Measurements from ENCODE around the gene ELOVL7.

The ELOVL7 gene

DNA sequence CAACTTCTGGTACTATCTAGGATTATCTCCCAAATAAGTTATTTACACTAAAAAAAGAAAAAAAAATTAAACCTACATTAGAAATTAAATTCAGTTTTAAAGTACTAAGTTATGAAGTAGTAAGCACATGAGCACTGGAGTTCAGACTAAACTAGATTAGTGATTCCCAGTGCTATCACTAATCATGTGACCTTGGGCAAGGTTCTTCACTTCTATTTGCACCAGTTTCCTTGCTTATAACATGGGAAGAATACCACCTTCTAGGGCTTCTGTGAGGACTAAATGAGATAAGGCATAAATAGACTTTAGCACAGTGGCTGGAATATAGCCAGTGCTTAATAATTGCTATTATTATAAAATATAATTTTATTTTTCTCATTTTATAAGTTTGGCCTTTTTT, 10.5 kb downstream of the ELOVL7 start:
- H3K4me3 ChIP-seq (replicated peaks; ENCODE audit: low read depth, low read length), result no peak overlapping the region
- TF ChIP-seq, protein P1, sequence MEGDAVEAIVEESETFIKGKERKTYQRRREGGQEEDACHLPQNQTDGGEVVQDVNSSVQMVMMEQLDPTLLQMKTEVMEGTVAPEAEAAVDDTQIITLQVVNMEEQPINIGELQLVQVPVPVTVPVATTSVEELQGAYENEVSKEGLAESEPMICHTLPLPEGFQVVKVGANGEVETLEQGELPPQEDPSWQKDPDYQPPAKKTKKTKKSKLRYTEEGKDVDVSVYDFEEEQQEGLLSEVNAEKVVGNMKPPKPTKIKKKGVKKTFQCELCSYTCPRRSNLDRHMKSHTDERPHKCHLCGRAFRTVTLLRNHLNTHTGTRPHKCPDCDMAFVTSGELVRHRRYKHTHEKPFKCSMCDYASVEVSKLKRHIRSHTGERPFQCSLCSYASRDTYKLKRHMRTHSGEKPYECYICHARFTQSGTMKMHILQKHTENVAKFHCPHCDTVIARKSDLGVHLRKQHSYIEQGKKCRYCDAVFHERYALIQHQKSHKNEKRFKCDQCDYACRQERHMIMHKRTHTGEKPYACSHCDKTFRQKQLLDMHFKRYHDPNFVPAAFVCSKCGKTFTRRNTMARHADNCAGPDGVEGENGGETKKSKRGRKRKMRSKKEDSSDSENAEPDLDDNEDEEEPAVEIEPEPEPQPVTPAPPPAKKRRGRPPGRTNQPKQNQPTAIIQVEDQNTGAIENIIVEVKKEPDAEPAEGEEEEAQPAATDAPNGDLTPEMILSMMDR (IDR thresholded peaks at IDR 0.05; ENCODE audit: low read length, missing control alignments), result no peak
- DNase-seq (ENCODE audit: low read depth), result no peak

DNA sequence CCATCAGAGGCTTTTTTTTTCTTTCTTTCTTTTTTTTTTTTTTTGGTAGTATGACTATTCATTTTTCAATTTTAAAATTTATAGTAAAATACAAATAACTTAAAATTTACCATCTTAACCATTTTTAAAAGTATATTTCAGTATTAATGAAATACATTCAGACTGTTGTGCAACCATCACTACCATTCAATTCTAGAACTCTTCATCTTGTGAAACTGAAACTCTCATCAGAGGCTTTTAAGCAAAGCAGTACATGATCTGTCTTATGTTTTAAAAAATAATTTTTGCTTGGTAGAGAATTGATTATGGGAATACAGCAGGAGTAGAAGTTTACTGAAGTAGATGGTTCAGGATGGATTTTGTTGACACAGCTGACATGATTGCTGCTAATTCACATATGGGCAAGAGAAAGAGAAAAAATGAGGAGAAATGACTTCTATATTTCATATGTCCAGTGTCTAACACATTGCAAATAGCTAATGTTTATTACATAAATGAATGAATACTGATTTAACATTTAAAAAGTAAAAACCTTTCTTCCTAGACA, 13.4 kb downstream of the ELOVL7 start:
- no peak for DNase-seq (ENCODE audit: low read depth)
- no peak overlapping the region for H3K4me3 ChIP-seq (replicated peaks; ENCODE audit: low read depth, low read length)
- TF ChIP-seq, protein P1 (IDR thresholded peaks at IDR 0.05; ENCODE audit: low read length, missing control alignments), result no peak

DNA sequence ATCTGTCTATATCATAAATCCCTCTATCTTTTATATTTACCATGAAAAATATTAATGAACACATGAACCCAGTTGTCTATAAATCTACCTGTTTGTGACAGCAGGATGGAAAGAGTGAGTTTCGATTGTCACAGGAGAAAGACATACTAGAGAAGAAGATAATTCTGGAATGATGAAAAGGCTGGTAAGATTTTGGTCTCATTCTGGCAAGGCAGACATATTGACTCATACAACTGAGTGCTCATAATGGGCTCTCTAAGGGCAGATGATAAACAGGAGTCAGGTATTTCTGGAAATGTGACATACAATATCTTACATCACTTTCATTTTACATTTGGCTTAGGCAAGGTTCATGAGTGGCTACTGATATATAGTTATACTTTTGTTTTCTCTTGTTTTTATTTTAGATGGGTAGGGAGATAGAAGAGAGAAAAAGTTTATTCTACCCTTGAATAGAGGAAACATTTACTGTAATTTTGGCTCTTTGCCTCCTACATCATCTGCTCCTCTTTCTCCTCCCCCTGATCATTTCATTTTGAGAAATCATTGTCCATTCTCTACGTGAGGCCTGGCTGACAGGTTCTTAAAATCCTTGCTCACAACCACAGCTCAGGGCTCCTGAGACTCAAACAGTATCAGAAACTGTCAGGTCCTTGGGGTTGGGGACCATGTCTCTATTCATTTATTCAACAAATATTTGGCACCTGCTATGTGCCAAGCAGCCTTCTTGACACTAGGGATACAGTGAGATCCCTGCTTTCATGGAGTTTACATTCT, 14.4 kb downstream of the ELOVL7 start:
- TF ChIP-seq, protein P1 (IDR thresholded peaks at IDR 0.05; ENCODE audit: low read length, missing control alignments), result no peak
- no peak overlapping the region for H3K4me3 ChIP-seq (replicated peaks; ENCODE audit: low read depth, low read length)
- DNase-seq (ENCODE audit: low read depth), result no peak

DNA sequence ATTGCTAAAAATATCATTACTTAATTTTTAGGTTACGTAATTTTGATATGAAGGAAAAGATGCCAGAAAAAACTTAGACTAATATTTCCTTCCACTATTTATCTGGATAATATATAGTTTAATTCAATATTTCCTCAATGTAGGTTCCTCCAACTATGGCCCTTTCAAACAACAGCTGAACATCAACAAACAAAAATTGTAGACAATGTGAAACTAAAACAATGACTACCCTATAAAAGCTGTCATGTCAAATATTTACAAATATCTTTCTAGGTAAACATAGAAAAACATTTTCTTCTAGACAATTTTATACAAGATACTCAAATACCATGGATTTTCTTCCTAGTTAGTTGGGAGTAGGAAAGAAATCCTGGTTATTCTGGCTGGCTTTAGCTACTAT, 16.9 kb downstream of the ELOVL7 start:
- TF ChIP-seq, protein P1 (IDR thresholded peaks at IDR 0.05; ENCODE audit: low read length, missing control alignments), result no peak
- no peak overlapping the region for H3K4me3 ChIP-seq (replicated peaks; ENCODE audit: low read depth, low read length)
- no peak for DNase-seq (ENCODE audit: low read depth)

DNA sequence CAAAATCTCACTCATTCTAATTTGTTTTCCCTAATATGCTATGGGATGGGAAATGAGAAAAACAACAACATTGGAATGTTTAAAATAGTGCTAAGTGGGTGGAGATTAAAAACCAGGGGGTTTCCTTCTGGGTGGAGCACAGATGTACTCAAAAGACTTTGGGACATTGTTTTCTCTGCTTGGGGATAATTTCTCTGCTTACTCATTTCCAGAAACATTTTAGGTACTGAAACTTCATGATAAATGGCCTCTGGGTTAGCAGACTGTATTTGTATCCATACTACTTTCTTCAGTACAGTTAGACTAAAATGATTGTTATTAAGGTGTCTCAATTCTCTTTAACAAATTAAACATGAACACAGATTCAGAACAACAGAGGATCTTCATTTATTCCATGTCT, 17.4 kb downstream of the ELOVL7 start:
- TF ChIP-seq, protein P1 (IDR thresholded peaks at IDR 0.05; ENCODE audit: low read length, missing control alignments), result no peak
- DNase-seq (ENCODE audit: low read depth), result no peak
- no peak overlapping the region for H3K4me3 ChIP-seq (replicated peaks; ENCODE audit: low read depth, low read length)

DNA sequence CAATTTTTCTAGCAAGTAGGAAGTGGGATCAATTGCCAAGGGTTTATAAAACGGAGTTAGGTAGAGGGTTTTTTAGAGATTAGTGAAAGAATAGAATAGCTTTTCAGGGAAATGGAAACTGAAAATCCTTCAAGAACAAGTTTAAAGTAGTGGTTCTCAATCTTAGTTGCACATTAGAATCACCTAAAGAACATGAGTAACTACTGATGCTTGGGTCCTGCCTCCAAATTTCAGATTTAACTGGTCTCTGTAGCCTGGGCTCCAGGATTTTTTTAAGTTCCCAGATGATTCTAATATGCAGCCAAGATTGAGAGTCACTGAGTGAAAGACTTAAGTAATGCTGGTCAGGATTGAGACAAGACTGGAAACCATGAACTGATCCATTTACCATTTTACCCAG, 20.5 kb downstream of the ELOVL7 start:
- DNase-seq (ENCODE audit: low read depth), result no peak
- TF ChIP-seq, protein P1 (IDR thresholded peaks at IDR 0.05; ENCODE audit: low read length, missing control alignments), result no peak
- H3K4me3 ChIP-seq (replicated peaks; ENCODE audit: low read depth, low read length), result no peak overlapping the region

DNA sequence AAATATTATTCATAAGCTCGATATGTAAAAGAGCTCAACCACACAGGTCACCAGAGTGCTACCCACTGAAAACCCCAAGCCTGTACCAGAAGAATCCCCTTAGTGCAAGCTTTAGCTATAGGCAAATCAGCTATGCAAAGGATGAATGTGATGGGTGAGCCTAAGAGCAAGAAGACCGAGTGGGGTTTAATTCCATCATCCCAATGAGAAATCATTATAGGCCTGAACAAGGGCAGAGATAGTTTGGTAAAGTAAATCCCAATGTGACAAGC, 21.8 kb downstream of the ELOVL7 start:
- no peak for DNase-seq (ENCODE audit: low read depth)
- TF ChIP-seq, protein P1 (IDR thresholded peaks at IDR 0.05; ENCODE audit: low read length, missing control alignments), result no peak
- no peak overlapping the region for H3K4me3 ChIP-seq (replicated peaks; ENCODE audit: low read depth, low read length)
